ENCODE results near the gene NAALADL1.

Gene NAALADL1

DNA sequence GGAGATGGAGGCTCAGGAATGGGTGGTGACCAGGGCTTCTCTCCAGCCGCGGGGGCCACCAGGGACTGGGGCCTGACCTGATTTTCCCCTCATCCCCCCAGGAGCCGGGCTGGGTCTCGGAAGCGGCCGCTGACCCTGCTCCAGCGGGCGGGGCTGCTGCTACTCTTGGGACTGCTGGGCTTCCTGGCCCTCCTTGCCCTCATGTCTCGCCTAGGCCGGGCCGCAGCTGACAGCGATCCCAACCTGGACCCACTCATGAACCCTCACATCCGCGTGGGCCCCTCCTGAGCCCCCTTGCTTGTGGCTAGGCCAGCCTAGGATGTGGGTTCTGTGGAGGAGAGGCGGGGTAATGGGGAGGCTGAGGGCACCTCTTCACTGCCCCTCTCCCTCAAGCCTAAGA lies 29.5 kb upstream of the NAALADL1 start:
- H3K4me3 ChIP-seq (ENCODE audit: low read length), result no peak overlapping the region
- DNase-seq (ENCODE audit: low read depth), result no peak
- TF ChIP-seq, protein P1, sequence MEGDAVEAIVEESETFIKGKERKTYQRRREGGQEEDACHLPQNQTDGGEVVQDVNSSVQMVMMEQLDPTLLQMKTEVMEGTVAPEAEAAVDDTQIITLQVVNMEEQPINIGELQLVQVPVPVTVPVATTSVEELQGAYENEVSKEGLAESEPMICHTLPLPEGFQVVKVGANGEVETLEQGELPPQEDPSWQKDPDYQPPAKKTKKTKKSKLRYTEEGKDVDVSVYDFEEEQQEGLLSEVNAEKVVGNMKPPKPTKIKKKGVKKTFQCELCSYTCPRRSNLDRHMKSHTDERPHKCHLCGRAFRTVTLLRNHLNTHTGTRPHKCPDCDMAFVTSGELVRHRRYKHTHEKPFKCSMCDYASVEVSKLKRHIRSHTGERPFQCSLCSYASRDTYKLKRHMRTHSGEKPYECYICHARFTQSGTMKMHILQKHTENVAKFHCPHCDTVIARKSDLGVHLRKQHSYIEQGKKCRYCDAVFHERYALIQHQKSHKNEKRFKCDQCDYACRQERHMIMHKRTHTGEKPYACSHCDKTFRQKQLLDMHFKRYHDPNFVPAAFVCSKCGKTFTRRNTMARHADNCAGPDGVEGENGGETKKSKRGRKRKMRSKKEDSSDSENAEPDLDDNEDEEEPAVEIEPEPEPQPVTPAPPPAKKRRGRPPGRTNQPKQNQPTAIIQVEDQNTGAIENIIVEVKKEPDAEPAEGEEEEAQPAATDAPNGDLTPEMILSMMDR (conservative IDR thresholded peaks at IDR 0.05; ENCODE audit: low read length), result no peak

DNA sequence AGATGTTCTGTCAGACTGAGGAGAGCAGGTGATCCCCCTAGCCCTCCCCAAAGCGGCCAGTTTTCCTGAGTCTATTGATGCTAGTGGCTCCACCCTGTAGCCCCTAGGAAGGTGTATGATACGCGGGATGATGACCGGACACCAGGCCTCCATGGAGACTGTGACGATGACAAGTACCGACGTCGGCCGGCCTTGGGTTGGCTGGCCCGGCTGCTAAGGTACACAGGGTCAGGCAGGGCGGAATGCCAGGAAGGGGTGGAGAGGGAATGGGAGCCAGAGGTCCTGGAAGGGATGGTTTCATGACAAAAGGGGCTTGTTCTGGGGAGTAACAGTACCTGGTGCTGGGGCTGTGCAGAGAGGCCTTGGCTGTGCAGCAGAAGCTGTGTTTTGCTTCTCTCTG lies 28.9 kb upstream of the NAALADL1 start:
- DNase-seq (ENCODE audit: low read depth), result no peak

DNA sequence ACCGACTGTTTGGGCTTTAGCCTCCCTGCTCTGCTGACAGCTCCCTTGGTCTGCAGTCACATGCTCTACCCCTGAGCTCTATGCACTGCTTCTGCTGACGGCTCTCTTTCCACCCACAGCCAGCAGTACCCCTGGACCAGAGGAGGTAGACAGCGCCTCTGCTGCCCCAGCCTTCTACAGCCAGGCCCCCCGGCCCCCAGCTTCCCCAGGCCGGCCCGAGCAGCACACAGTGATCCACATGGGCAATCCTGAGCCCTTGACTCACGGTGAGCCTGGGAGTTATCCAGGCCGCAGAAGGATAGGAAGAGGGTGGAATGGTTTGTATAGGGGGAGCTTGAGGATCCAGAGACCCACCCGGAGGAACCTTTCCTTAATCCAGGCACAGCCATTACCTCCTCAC lies 28.5 kb upstream of the NAALADL1 start:
- DNase-seq (ENCODE audit: low read depth), result no peak
- TF ChIP-seq, protein P1 (conservative IDR thresholded peaks at IDR 0.05; ENCODE audit: low read length), result no peak
- H3K4me3 ChIP-seq (ENCODE audit: low read length), result no peak overlapping the region

More for the DNA sequence above, 28.9 kb upstream of the NAALADL1 start:
- no peak overlapping the region for H3K4me3 ChIP-seq (ENCODE audit: low read length)
- TF ChIP-seq, protein P1 (conservative IDR thresholded peaks at IDR 0.05; ENCODE audit: low read length), result no peak

DNA sequence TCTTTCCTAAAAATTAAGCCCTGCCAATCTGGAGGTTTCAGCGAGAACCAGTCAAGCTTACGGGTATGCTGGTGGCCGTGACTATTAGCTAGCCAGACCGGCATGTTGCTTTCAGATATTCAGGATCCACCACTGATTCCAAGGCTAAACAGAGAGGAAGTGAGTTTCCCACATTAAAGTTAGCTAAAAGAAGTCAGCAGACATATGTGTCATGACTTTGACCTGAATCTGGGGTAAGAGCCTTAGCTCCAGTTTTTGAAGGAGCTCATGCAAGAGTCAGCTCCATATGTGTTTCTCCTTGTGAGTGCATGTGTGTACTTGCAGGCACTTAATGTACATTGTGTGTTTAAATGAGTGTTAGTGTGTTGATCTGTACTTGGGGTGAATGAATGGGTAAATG lies 27.1 kb upstream of the NAALADL1 start:
- TF ChIP-seq, protein P1 (conservative IDR thresholded peaks at IDR 0.05; ENCODE audit: low read length), result no peak
- H3K4me3 ChIP-seq (ENCODE audit: low read length), result peak overlapping the region; percentile 97; the same call in 1 of the 2 replicates
- DNase-seq (ENCODE audit: low read depth), result no peak

DNA sequence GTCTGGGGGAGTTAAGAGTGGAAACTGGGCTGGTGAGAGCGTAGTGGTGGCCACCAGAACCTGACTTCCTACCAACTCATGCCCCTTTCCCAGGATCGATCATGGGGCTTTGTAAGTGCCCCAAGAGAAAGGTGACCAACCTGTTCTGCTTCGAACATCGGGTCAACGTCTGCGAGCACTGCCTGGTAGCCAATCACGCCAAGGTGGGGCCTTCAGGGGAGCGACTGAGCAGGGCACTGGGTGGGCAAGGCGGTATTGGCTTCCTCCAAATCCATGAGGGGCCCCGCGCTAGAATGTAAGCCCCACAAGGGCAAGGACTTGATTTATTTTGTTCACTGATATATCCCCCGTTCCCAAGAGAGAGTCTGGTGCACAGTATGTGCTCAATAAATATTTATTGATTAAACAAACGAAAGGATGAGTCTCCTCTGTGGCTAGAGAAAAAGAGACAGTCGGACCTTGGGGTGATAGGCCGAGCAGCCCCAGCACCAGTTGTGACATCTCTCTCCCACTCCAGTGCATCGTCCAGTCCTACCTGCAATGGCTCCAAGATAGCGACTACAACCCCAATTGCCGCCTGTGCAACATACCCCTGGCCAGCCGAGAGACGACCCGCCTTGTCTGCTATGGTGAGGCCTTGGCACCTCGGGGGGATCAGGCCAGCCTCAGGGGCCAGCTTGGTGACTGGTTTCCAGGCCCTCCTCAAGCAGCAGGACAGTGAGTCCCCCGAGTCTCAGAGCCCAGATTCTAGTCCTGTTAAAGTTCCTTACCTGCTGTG lies 26.4 kb upstream of the NAALADL1 start:
- H3K4me3 ChIP-seq (ENCODE audit: low read length), result peak overlapping the region; percentile 97
- TF ChIP-seq, protein P1 (conservative IDR thresholded peaks at IDR 0.05; ENCODE audit: low read length), result no peak
- no peak for DNase-seq (ENCODE audit: low read depth)

DNA sequence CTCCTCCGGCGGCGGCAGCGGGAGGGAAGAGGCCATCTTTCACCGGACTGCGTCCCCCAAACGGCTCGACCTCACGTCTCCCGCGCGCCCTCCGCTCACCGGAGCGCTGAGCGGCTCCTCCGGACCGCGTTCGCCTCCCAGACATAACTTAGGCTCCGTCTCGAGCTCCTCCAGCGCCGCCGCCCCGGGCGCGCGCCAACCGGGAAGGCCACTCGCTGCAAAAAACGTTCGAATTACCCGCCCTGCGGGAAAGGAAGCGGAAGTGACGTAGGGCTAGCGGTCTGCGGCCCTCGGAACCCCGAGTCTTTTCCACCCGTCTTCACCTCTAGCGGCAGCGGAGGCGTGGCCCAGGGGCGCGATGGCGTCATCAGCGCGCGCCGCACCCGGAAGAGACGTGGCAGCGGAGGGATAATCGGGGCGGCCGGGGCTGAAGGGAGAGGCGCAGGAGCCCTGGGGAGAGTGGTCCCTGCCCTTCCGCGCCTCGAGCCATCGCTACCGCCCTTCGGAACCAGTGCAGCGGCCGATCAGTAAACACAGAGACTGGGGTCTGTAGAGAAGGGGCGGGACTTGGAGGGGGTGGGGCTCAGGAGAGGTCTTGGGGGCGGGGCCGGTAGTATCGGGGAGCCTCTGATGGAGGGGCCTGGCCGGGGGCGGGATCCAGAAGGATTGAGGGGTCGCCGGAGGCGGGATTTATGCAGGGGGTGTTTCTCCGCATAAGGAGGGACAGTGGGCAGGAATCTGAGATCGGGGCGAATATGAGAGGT lies 25.7 kb upstream of the NAALADL1 start, which contains the start of the genes CDCA5 and ZFPL1:
Gene CDCA5, minus strand, starts transcription at position 207 of the 764 bp plus-strand sequence. Its CDS starts 62 bp downstream, at position 145.
Gene ZFPL1, plus strand, starts transcription at position 389 of the 764 bp plus-strand sequence. CDS start 477 bp downstream, outside the sequence.
- DNase-seq (ENCODE audit: low read depth), result peak; percentile 96
- TF ChIP-seq, protein P1 (conservative IDR thresholded peaks at IDR 0.05; ENCODE audit: low read length), result no peak
- peak within 1 kb of the TSS; percentile 97 for H3K4me3 ChIP-seq (ENCODE audit: low read length)
